Tracheal epithelial cell (primary cell): ENCODE results near the gene SPACA7. TPM values are rescaled to one million over a fixed set of nuclear protein-coding genes. Genes with fewer than 3 reads are reported as not detected.

Source experiments
- total RNA-seq: library from RNA; depleted of rRNA; stranded (reverse); fragments of >200 nt; gene quantifications from 2 replicates; pipeline ENCODE4 v1.2.1, GENCODE V29; 2014

The SPACA7 gene
- not detected in 2 replicates for total RNA-seq

GRCh38 chr13:112376050-112376681 is at the start of gene SPACA7:
SPACA7 (plus strand) TSS chr13:112376355; CDS start chr13:112376386, 31 bp downstream.

Other genes starting within 250 kb of the SPACA7 start
- 11.6 and 14.5 TPM in 2 replicates for gene TUBGCP3, start 211.8 kb downstream of the SPACA7 start, total RNA-seq